HepG2 (cell line): ENCODE measurements around the gene HNRNPA1. TPM values are rescaled to one million over a fixed set of nuclear protein-coding genes. Genes with fewer than 3 reads are reported as not detected.

Experiments
- ATF5 ChIP-seq: sonication (generic); formaldehyde crosslinking; IDR thresholded peaks from 2 replicates; pipeline ENCODE4 v1.4.0; 2020; ENCODE audit warnings: mild to moderate bottlenecking, low read depth, missing genetic modification reagents
- BHLHE40 ChIP-seq: IDR thresholded peaks from 2 replicates; pipeline ENCODE4 v1.6.1; 2011; ENCODE audit warnings: low read length, improper control_type of control experiment
- DNMT1 ChIP-seq: sonication (generic); formaldehyde crosslinking; IDR thresholded peaks from 2 replicates; pipeline ENCODE4 v1.5.1; 2020; ENCODE audit warnings: mild to moderate bottlenecking, missing genetic modification reagents
- GLI4 ChIP-seq: sonication (generic); formaldehyde crosslinking; IDR thresholded peaks from 2 replicates; pipeline ENCODE4 v1.5.1; 2020; ENCODE audit warnings: missing genetic modification reagents, mild to moderate bottlenecking, moderate library complexity, borderline replicate concordance
- LBX2 ChIP-seq: sonication (generic); formaldehyde crosslinking; IDR thresholded peaks from 2 replicates; pipeline ENCODE4 v1.5.0; 2020; ENCODE audit warnings: missing genetic modification reagents, mild to moderate bottlenecking, borderline replicate concordance
- PCBP1 ChIP-seq: fragments of 200-400 bp; formaldehyde crosslinking; IDR thresholded peaks from 2 replicates; pipeline ENCODE4 v1.6.1; 2017; ENCODE audit warnings: mild to moderate bottlenecking, low read depth, low read length, borderline replicate concordance
- PTBP1 ChIP-seq: fragments of 200-400 bp; formaldehyde crosslinking; IDR thresholded peaks from 2 replicates; pipeline ENCODE4 v1.6.1; 2018; ENCODE audit warnings: low read length, low read depth; ENCODE audit not compliant: poor library complexity, severe bottlenecking
- REST ChIP-seq, 2 experiments: IDR thresholded peaks; 2 replicates each; pipeline ENCODE4 v1.6.1; 2011 to 2012; ENCODE audit warnings: low read length in 2 of 2, borderline replicate concordance in 1 of 2, low read depth in 1 of 2, mild to moderate bottlenecking in 1 of 2, moderate library complexity in 1 of 2
- SIX1 ChIP-seq: sonication (generic); formaldehyde crosslinking; IDR thresholded peaks from 2 replicates; pipeline ENCODE4 v1.4.0; 2020; ENCODE audit warnings: missing genetic modification reagents, borderline replicate concordance
- SRSF9 ChIP-seq: fragments of 200-400 bp; formaldehyde crosslinking; IDR thresholded peaks from 2 replicates; pipeline ENCODE4 v1.6.1; 2018; ENCODE audit warnings: borderline replicate concordance, mild to moderate bottlenecking, low read depth, low read length; ENCODE audit not compliant: insufficient read depth, poor library complexity, severe bottlenecking
- TARDBP ChIP-seq: sonication (generic); formaldehyde crosslinking; IDR thresholded peaks from 2 replicates; pipeline ENCODE4 v1.8.0; 2022; ENCODE audit warnings: mild to moderate bottlenecking, missing genetic modification reagents
- THYN1 ChIP-seq: sonication (generic); formaldehyde crosslinking; IDR thresholded peaks from 2 replicates; pipeline ENCODE4 v1.8.1; 2023; ENCODE audit warnings: low read depth, mild to moderate bottlenecking, moderate library complexity, missing genetic modification reagents, borderline replicate concordance
- YY1 ChIP-seq: IDR thresholded peaks from 2 replicates; pipeline ENCODE4 v1.6.1; 2011; ENCODE audit warnings: low read length, low read depth, moderate library complexity, mild to moderate bottlenecking; ENCODE audit not compliant: insufficient read depth, insufficient replicate concordance
- ZBTB34 ChIP-seq: sonication (generic); formaldehyde crosslinking; IDR thresholded peaks from 2 replicates; pipeline ENCODE4 v1.8.0; 2022; ENCODE audit warnings: mild to moderate bottlenecking, missing genetic modification reagents
- ZBTB7A ChIP-seq: sonication (generic); formaldehyde crosslinking; IDR thresholded peaks from 2 replicates; pipeline ENCODE4 v1.8.0; 2022; ENCODE audit warnings: mild to moderate bottlenecking, missing genetic modification reagents
- ZNF451 ChIP-seq: sonication (generic); formaldehyde crosslinking; IDR thresholded peaks from 2 replicates; pipeline ENCODE4 v1.5.0; 2020; ENCODE audit warnings: mild to moderate bottlenecking, missing genetic modification reagents
- ZNF569 ChIP-seq: sonication (generic); formaldehyde crosslinking; IDR thresholded peaks from 2 replicates; pipeline ENCODE4 v1.5.0; 2020; ENCODE audit warnings: mild to moderate bottlenecking, missing genetic modification reagents, moderate library complexity, borderline replicate concordance
- ZNF589 ChIP-seq: sonication (generic); formaldehyde crosslinking; conservative IDR thresholded peaks from 2 replicates; pipeline ENCODE4 v1.8.0; 2022; ENCODE audit warnings: mild to moderate bottlenecking, moderate library complexity, missing genetic modification reagents
- ZNF816 ChIP-seq: sonication (generic); formaldehyde crosslinking; IDR thresholded peaks from 2 replicates; pipeline ENCODE4 v1.8.0; 2022; ENCODE audit warnings: missing genetic modification reagents, mild to moderate bottlenecking, borderline replicate concordance
- ZSCAN22 ChIP-seq: sonication (generic); formaldehyde crosslinking; IDR thresholded peaks from 2 replicates; pipeline ENCODE4 v1.4.0; 2020; ENCODE audit warnings: mild to moderate bottlenecking, missing genetic modification reagents
- polyA plus RNA-seq, 8 experiments: library from polyadenylated mRNA; depleted of rRNA in 3 of 8; stranded (reverse) in 7 of 8; unstranded in 1 of 8; fragments of >200 nt; fragmentation: Illumina TruSeq in 4 of 8; extraction: Trizol in 4 of 8; gene quantifications; 2 replicates each; pipeline versions ENCODE4 v1.2.1 to v1.2.3, GENCODE V29; 2011 to 2016; ENCODE audit warnings: low read depth in 4 of 8, missing spikeins in 1 of 8, mixed read lengths in 1 of 8; ENCODE audit not compliant: insufficient read depth in 1 of 8
- total RNA-seq, 5 experiments: library from RNA; depleted of rRNA; stranded (reverse); fragments of >200 nt; fragmentation: Illumina TruSeq; extraction: Trizol; gene quantifications; 2 replicates each; pipeline ENCODE4 v1.2.3, GENCODE V29; 2016; ENCODE audit warnings: low read depth in 1 of 5

HNRNPA1 gene
- total and polyA plus RNA-seq, 2 of the 13 experiments (the other 11 are each of a cell fraction or from before 2014, with no cell fraction given) = 535 to 1,820 TPM

- TF ChIP-seq ZNF816 (CRISPR knock-in tag) (no peak), TARDBP (CRISPR knock-in tag) (peak; percentile 87), PTBP1 (peak; percentile 72), REST (IDR thresholded peaks at IDR 0.05; ENCODE audit: borderline replicate concordance in 1 of 2, low read depth in 1 of 2, low read length in 2 of 2) (no peak), ZNF451 (no peak), ZNF569 (CRISPR knock-in tag) (no peak), YY1 (peak; percentile 20), SIX1 (no peak), THYN1 (CRISPR knock-in tag) (no peak), BHLHE40 (0 out of 2 replicates have a peak, but pooled peaks have one; percentile 5), LBX2 (CRISPR knock-in tag) (no peak), GLI4 (CRISPR knock-in tag) (no peak), PCBP1 (0 out of 2 replicates have a peak, but pooled peaks have one; percentile 72), ZBTB34 (CRISPR knock-in tag) (peak; percentile 71; the same call in 1 of the 2 replicates), DNMT1 (CRISPR knock-in tag) (no peak), SRSF9 (no peak), ATF5 (CRISPR knock-in tag) (no peak), ZSCAN22 (peak; percentile 85), ZNF589 (CRISPR knock-in tag) (0 out of 2 replicates have a peak, but pooled peaks have one; percentile 37), ZBTB7A (no peak)
Observed at GRCh38 chr12:54304187-54304810, 23.8 kb downstream of the HNRNPA1 start (continued).
